ENCODE results near the gene PSMC3IP. TPM values are rescaled to one million over a fixed set of nuclear protein-coding genes. Genes with fewer than 3 reads are reported as not detected.
"Not testable (repeated sequence)": the region's sequence is repeated elsewhere in the genome, so short reads cannot be mapped to it uniquely, and the experiment has no call there.

Gene PSMC3IP
- polyA plus RNA-seq, 1 donor from 2014 or later, result 22.5 TPM

GRCh38 chr17:42541041-42541833 is 36.3 kb downstream of the PSMC3IP start:
- Histone ChIP-seq H3K27ac (ENCODE audit: low read length) (no peak overlapping the region), H2AFZ (ENCODE audit: low read depth, low read length) (no peak overlapping the region)

GRCh38 chr17:42540558-42540957 is 37.0 kb downstream of the PSMC3IP start:
- not testable (repeated sequence) for H3K27ac ChIP-seq (ENCODE audit: low read length); H2AFZ ChIP-seq (ENCODE audit: low read depth, low read length); H3K9me3 ChIP-seq (ENCODE audit: low read length); H3K27me3 ChIP-seq (ENCODE audit: insufficient read depth, low read depth, low read length); H4K20me1 ChIP-seq (ENCODE audit: insufficient read depth); H3F3A ChIP-seq (ENCODE audit: insufficient read depth, low read length, poor library complexity, severe bottlenecking); H3K79me2 ChIP-seq (replicated peaks; ENCODE audit: insufficient read depth, low read length); H3K4me3 ChIP-seq (ENCODE audit: low read length); H3K9me2 ChIP-seq (ENCODE audit: insufficient read depth, low read length); H3K9ac ChIP-seq (ENCODE audit: low read length); H3K36me3 ChIP-seq (ENCODE audit: insufficient read depth, low read length); H3K4me2 ChIP-seq (ENCODE audit: low read length)

More at GRCh38 chr17:42541041-42541833, 36.3 kb downstream of the PSMC3IP start:
- Histone ChIP-seq H3K79me2 (replicated peaks; ENCODE audit: insufficient read depth, low read length) (no peaks in the 10 kb centered on the region), H3K4me3 (ENCODE audit: low read length) (no peak overlapping the region), H3K4me2 (ENCODE audit: low read length) (no peak overlapping the region), H3K9ac (ENCODE audit: low read length) (no peak overlapping the region), H3K27me3 (ENCODE audit: insufficient read depth, low read depth, low read length) (no peaks in the 10 kb centered on the region), H3K9me3 (ENCODE audit: low read length) (no peaks in the 10 kb centered on the region), H4K20me1 (ENCODE audit: insufficient read depth) (no peaks in the 10 kb centered on the region), H3F3A (ENCODE audit: insufficient read depth, low read length, poor library complexity, severe bottlenecking) (no peaks in the 10 kb centered on the region), H3K36me3 (ENCODE audit: insufficient read depth, low read length) (no peaks in the 10 kb centered on the region), H3K9me2 (ENCODE audit: insufficient read depth, low read length) (no peaks in the 10 kb centered on the region)
- TF ChIP-seq CTCF (IDR thresholded peaks at IDR 0.05; ENCODE audit: poor library complexity, severe bottlenecking), result no peak
- TF ChIP-seq POLR2AphosphoS5 (IDR thresholded peaks at IDR 0.05), result no peak
- TF ChIP-seq MXI1 (conservative IDR thresholded peaks at IDR 0.05; ENCODE audit: poor library complexity, severe bottlenecking), result no peak
- TF ChIP-seq EP300 (conservative IDR thresholded peaks at IDR 0.05; ENCODE audit: poor library complexity, severe bottlenecking), result no peak
- no peak for TF ChIP-seq SMC3 (conservative IDR thresholded peaks at IDR 0.05; ENCODE audit: poor library complexity)
- no peak for TF ChIP-seq RAD21 (conservative IDR thresholded peaks at IDR 0.05)
- no peak for TF ChIP-seq EZH2 (IDR thresholded peaks at IDR 0.05; ENCODE audit: borderline replicate concordance, insufficient read depth, low read length, poor library complexity, severe bottlenecking)

GRCh38 chr17:42538482-42538881 is 39.0 kb downstream of the PSMC3IP start:
- H2AFZ ChIP-seq (ENCODE audit: low read depth, low read length), result no peak overlapping the region
- H3K4me2 ChIP-seq (ENCODE audit: low read length), result no peak overlapping the region
- H3K9me3 ChIP-seq (ENCODE audit: low read length), result no peaks in the 10 kb centered on the region
- H4K20me1 ChIP-seq (ENCODE audit: insufficient read depth), result no peaks in the 10 kb centered on the region
- H3K4me3 ChIP-seq (ENCODE audit: low read length), result no peak overlapping the region
- H3K79me2 ChIP-seq (replicated peaks; ENCODE audit: insufficient read depth, low read length), result no peaks in the 10 kb centered on the region
- no peaks in the 10 kb centered on the region for H3K27me3 ChIP-seq (ENCODE audit: insufficient read depth, low read depth, low read length)
- no peaks in the 10 kb centered on the region for H3K36me3 ChIP-seq (ENCODE audit: insufficient read depth, low read length)
- H3K27ac ChIP-seq (ENCODE audit: low read length), result no peak overlapping the region
- TF ChIP-seq REST (IDR thresholded peaks at IDR 0.05; ENCODE audit: borderline replicate concordance) (no peak), MXI1 (conservative IDR thresholded peaks at IDR 0.05; ENCODE audit: poor library complexity, severe bottlenecking) (no peak), POLR2AphosphoS5 (IDR thresholded peaks at IDR 0.05) (no peak), RAD21 (conservative IDR thresholded peaks at IDR 0.05) (no peak), SMC3 (conservative IDR thresholded peaks at IDR 0.05; ENCODE audit: poor library complexity) (no peak), EP300 (conservative IDR thresholded peaks at IDR 0.05; ENCODE audit: poor library complexity, severe bottlenecking) (no peak), EZH2 (IDR thresholded peaks at IDR 0.05; ENCODE audit: borderline replicate concordance, insufficient read depth, low read length, poor library complexity, severe bottlenecking) (no peak), TAF1 (IDR thresholded peaks at IDR 0.05; ENCODE audit: low read depth) (no peak)
- no peak overlapping the region for H3K9ac ChIP-seq (ENCODE audit: low read length)
- H3K9me2 ChIP-seq (ENCODE audit: insufficient read depth, low read length), result no peaks in the 10 kb centered on the region
- H3F3A ChIP-seq (ENCODE audit: insufficient read depth, low read length, poor library complexity, severe bottlenecking), result no peaks in the 10 kb centered on the region
